ENCODE results near the gene EIF4E2. TPM values are rescaled to one million over a fixed set of nuclear protein-coding genes. Genes with fewer than 3 reads are reported as not detected.

Gene EIF4E2
- total and polyA plus RNA-seq, 2 of the 13 experiments (the other 11 are each of a cell fraction or from before 2014, with no cell fraction given), result 25.0 to 101 TPM

GRCh38 chr2:232550354-232551249 is at the start of gene EIF4E2, which contains the start of gene TIGD1 (continued):
- TF ChIP-seq ZNF333 (CRISPR knock-in tag; IDR thresholded peaks at IDR 0.05; ENCODE audit: borderline replicate concordance), result peak; percentile 98
- peak; percentile 78; the same call in 1 of the 2 replicates for TF ChIP-seq RBAK (CRISPR knock-in tag; IDR thresholded peaks at IDR 0.05)
- TF ChIP-seq TEF (CRISPR knock-in tag; IDR thresholded peaks at IDR 0.05), result peak; percentile 90; the same call in 1 of the 2 replicates
- peak; percentile 99 for TF ChIP-seq ZNF552 (CRISPR knock-in tag; IDR thresholded peaks at IDR 0.05; ENCODE audit: borderline replicate concordance)
- TF ChIP-seq ZNF232 (CRISPR knock-in tag; IDR thresholded peaks at IDR 0.05; ENCODE audit: borderline replicate concordance), result peak; percentile 99
- peak; percentile 99 for TF ChIP-seq KDM3A (CRISPR knock-in tag; IDR thresholded peaks at IDR 0.05; ENCODE audit: low read depth)
- peak; percentile 65; the same call in 1 of the 2 replicates for TF ChIP-seq HMG20A (CRISPR knock-in tag; IDR thresholded peaks at IDR 0.05; ENCODE audit: borderline replicate concordance)
- peak; percentile 97 for TF ChIP-seq MAF1 (CRISPR knock-in tag; IDR thresholded peaks at IDR 0.05; ENCODE audit: borderline replicate concordance)
- peak; percentile 98 for TF ChIP-seq ZNF878 (CRISPR knock-in tag; IDR thresholded peaks at IDR 0.05)
- peak; percentile 97 for TF ChIP-seq ZNF275 (CRISPR knock-in tag; IDR thresholded peaks at IDR 0.05; ENCODE audit: borderline replicate concordance)
- peak; percentile 99 for TF ChIP-seq ZNF629 (CRISPR knock-in tag; conservative IDR thresholded peaks at IDR 0.05)
- peak; percentile 27; the same call in 1 of the 2 replicates for TF ChIP-seq STAG1 (CRISPR knock-in tag; IDR thresholded peaks at IDR 0.05)
- TF ChIP-seq FOXJ3 (CRISPR knock-in tag; IDR thresholded peaks at IDR 0.05; ENCODE audit: borderline replicate concordance), result peak; percentile 92
- TF ChIP-seq ZBTB21 (CRISPR knock-in tag; IDR thresholded peaks at IDR 0.05), result peak; percentile 55; the same call in 1 of the 2 replicates
- peak; percentile 84; the same call in 1 of the 2 replicates for TF ChIP-seq ZNF75D (CRISPR knock-in tag; IDR thresholded peaks at IDR 0.05; ENCODE audit: borderline replicate concordance)
- peak; percentile 97 for TF ChIP-seq THAP11 (CRISPR knock-in tag; IDR thresholded peaks at IDR 0.05)
- peak; percentile 96 for TF ChIP-seq ETV5 (CRISPR knock-in tag; IDR thresholded peaks at IDR 0.05; ENCODE audit: borderline replicate concordance)
- TF ChIP-seq PRDM15 (CRISPR knock-in tag; IDR thresholded peaks at IDR 0.05), result peak; percentile 70
- peak; percentile 99 for TF ChIP-seq IKZF4 (CRISPR knock-in tag; IDR thresholded peaks at IDR 0.05; ENCODE audit: borderline replicate concordance, low read depth, not compliant biosample characterization)
- TF ChIP-seq ZNF451 (CRISPR knock-in tag; IDR thresholded peaks at IDR 0.05), result peak; percentile 99
- no peak; the same call in 1 of the 2 replicates for TF ChIP-seq MAFF (IDR thresholded peaks at IDR 0.05; ENCODE audit: low read depth, low read length)

Data from HepG2 (cell line).